ENCODE results near the gene RTN1.

DNA sequence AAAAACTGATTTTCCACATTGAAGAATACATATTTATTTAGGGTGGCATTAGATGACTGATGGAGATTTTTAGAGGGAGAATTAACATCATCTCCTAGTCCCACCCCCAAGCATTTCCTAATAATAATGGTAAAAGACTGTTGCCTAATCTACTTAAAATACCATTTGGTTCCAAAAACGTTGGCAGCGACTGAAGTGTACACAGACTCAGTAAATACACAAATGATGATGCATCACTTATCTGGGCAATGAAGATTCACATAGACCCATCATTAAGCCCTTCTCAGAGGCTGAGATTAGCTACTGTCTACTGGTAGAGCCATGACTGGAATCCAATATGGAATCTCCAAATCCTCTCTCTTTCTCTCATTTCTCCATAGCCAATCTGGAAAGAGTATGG, 18.2 kb downstream of the RTN1 start:
- no peak for TF ChIP-seq EZH2 (IDR thresholded peaks at IDR 0.05; ENCODE audit: insufficient read depth, poor library complexity, severe bottlenecking)
- no peak for TF ChIP-seq EZH2phosphoT487 (IDR thresholded peaks at IDR 0.05; ENCODE audit: insufficient read depth, low read depth)

All from GM23248 (cell line).